HG03108 (cell line): ENCODE data around the gene TTLL4.
"Not testable (repeated sequence)": the region's sequence is repeated elsewhere in the genome, so short reads cannot be mapped to it uniquely, and the experiment has no call there.

Experiments used
- ATAC-seq: cut with Tn5 transposase; IDR thresholded peaks from one replicate; pipeline ENCODE4 v1.9.1; 2021; ENCODE audit warnings: moderate library complexity; ENCODE audit not compliant: unreplicated experiment

The TTLL4 gene, protein sequence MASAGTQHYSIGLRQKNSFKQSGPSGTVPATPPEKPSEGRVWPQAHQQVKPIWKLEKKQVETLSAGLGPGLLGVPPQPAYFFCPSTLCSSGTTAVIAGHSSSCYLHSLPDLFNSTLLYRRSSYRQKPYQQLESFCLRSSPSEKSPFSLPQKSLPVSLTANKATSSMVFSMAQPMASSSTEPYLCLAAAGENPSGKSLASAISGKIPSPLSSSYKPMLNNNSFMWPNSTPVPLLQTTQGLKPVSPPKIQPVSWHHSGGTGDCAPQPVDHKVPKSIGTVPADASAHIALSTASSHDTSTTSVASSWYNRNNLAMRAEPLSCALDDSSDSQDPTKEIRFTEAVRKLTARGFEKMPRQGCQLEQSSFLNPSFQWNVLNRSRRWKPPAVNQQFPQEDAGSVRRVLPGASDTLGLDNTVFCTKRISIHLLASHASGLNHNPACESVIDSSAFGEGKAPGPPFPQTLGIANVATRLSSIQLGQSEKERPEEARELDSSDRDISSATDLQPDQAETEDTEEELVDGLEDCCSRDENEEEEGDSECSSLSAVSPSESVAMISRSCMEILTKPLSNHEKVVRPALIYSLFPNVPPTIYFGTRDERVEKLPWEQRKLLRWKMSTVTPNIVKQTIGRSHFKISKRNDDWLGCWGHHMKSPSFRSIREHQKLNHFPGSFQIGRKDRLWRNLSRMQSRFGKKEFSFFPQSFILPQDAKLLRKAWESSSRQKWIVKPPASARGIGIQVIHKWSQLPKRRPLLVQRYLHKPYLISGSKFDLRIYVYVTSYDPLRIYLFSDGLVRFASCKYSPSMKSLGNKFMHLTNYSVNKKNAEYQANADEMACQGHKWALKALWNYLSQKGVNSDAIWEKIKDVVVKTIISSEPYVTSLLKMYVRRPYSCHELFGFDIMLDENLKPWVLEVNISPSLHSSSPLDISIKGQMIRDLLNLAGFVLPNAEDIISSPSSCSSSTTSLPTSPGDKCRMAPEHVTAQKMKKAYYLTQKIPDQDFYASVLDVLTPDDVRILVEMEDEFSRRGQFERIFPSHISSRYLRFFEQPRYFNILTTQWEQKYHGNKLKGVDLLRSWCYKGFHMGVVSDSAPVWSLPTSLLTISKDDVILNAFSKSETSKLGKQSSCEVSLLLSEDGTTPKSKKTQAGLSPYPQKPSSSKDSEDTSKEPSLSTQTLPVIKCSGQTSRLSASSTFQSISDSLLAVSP

DNA sequence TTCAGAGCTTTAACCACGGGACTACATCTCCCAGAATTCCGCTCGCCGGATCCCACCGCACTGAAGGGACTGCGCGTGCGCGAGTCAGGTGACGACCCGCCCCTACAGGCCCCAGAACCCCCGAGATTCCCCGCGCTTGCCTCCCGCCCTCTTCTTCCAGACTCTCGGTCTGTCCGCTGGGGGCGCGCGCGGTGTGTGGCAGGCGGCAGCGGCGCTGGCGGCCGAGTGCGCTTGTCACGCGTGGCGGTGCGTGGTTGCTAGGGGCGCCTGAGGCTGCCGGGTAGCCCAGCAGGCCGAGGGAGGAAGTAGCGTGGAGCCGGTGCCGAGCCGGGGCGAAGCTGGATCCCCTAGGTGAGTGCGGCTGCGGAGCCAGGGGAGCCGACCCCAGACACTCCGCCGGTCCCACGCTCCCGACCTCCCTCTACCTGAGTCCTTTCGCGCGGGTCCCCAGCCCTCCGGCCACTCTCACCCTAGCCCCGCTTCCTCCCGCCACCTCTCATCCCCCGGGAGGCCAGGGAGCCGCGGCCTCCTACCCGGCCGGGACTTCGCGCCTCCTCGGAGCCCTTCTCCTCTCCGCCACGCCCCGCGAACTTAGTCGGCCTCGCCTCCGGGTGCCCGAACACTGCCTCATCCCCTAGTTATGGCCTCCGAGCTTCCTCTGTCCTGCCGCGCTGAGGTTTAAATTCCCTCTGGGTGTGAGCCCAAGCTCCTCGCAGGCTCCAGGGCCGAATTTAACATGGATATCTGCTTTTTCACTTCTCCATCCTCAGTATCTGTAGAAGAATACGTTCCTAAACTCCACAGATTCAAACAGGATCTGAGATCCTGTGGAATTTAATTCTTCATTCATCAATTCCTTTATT is at the start of gene TTLL4:
TTLL4 (plus strand) TSS at position 149 of the 863 bp plus-strand sequence. CDS start 26,842 bp downstream, outside the sequence.
- ATAC-seq: peak; percentile 94

DNA sequence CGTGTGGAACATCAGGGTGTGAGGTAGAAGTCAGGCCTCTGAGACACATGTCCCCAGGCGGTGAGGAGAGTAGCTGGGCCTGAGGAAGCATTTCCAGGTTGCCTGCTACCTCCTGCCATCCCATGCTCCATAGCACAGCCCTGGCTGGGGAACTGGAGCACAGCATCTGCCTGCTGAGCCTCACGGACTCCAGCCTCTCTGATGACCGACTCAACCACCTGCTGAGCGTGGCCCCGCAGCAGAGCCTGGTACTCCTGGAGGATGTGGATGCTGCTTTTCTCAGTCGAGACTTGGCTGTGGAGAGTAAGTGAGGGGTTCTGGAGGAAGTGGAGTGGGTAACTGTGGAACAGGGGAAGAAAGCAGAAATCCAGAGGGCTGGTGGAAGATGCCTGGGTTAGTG is 48.3 kb upstream of the TTLL4 start:
- ATAC-seq: no peak

- no peak for ATAC-seq
Measured at GRCh38 chr2:218662827-218663226, 47.8 kb upstream of the TTLL4 start.

DNA sequence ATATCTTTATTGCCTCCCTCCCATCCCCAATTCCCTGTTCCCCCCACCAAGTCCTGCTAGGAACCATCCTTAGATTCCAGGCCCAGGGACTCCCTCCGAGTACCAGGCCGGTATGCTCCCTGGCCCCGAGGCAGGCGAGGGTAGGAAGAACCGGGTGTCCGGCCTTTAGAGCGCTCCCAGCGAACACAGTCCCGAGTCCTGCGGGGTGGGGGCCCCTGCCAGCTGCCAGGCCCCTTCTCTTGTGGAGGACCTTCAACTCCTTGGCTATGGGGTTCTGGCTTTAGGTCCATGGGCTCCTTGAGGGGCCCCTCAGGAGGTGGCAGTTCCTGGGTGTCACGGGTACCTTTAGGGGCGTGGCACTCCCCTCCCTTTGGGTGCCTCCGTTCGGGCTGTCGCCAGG is 46.7 kb upstream of the TTLL4 start:
- ATAC-seq: no peak

DNA sequence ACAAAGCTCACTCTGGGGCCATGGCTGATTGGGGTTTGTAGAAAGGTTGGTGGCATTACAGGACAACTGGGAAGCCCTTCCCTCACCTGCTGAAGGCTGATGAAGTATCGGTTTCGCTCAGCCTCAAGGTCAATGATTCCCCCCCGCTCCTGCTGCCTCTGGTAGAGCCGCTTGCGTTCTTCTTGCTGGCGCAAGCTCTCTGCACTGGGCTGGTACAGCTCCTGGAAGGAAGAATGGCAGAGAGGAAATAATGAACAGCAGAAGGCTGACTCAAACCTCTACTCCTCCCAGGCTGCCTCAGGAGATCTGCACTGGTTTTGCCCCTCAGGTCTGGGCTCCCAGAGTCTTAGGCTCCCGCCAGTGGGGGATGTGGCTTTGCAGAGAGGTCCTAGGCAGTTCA is 46.0 kb upstream of the TTLL4 start:
- ATAC-seq: no peak

GRCh38 chr2:218671097-218671653 is 39.5 kb upstream of the TTLL4 start:
- ATAC-seq: no peak

GRCh38 chr2:218671654-218672566 is 38.7 kb upstream of the TTLL4 start, which contains the start of the genes RNF25 and STK36:
TSS of gene RNF25 (minus strand) at chr2:218672002. CDS start at chr2:218671970, 32 bp downstream.
TSS of gene STK36 (plus strand) at chr2:218672086. CDS start at chr2:218672830, 744 bp downstream.
- peak; percentile 98 for ATAC-seq

DNA sequence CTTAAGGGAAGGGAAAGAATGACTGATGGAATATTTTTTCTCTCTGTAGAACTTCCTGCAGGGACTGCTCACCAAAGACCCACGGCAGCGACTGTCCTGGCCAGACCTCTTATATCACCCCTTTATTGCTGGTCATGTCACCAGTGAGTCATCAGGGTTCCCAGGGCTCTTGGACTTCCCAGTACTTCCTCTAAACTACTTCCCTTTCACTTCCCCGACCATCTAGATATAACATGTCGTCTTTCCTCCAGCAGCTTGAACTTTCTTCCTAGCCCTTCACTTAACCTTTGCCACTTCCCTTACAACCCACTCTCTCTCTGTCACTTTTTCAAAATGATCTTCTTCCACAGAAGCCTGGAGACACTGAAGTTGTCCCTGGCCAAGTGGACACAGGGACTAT is 31.5 kb upstream of the TTLL4 start:
- ATAC-seq: no peak

DNA sequence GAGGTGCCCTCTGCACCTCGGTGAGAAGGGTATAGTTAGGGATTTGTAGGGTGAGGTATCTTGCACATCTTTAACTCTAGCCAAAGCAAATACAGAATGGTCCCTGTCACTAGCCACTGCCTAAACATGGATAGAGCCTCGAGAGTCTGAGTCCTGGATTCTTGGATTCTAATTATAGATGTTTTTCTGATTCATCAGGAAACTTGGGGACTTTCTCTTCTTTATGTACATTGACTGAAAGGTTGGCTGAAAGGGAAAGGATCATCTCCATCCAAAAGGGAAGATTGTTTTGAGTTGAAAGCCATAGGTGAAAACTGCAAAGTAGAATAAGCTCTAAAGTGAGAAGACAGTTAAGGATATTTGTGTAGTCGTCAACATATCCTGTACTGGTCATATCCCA is 30.6 kb upstream of the TTLL4 start:
- no peak for ATAC-seq

DNA sequence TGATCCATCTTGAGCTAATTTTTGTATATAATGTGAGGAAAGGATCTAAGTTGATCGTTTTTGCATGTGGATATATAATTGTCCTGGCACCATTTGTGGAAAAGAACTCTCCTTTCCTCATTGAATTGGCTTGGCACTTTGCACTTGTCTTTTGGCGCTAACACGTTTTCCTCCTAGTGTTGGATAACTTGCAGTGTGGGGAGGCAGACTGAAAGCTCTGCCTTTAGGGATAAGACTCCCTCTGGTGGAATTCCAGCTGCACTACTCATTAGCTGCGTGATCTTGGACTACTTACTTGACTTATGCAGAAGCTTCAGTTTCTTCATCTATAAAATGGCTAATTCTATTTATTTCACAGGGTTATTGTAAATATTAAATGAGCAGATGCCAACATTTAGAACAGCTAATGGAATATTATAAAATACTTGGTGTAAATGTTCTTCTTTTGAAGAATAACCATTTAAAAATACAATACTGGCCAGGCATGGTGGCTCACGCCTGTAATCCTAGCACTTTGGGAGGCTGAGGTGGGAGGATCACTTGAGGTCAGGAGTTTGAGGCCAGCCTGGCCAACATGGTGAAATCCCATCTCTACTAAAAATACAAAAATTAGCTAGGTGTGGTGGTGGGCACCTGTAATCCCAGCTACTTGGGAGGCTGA is 23.1 kb upstream of the TTLL4 start:
- ATAC-seq: not testable (repeated sequence)

DNA sequence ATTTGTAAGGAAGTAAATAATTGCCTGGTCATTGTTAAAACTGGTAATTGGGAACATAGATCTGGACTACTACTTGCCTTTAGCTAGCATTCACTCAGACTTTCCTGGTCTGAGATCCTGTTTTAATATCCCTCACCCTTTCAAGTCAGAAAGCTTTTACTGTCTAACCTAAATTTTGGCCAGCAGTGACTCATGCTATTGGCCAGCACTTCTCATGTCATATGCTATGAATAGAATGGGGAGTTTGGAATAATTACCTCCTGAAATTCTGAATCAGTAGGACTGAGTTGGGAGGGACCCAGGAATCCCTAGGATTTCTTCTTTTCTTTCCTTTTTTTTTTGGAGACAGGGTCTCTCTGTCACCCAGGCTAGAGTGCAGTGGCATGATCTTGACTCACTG is 19.4 kb upstream of the TTLL4 start:
- no peak for ATAC-seq

- ATAC-seq: no peak
Measured at GRCh38 chr2:218694405-218695145, 16.1 kb upstream of the TTLL4 start.

DNA sequence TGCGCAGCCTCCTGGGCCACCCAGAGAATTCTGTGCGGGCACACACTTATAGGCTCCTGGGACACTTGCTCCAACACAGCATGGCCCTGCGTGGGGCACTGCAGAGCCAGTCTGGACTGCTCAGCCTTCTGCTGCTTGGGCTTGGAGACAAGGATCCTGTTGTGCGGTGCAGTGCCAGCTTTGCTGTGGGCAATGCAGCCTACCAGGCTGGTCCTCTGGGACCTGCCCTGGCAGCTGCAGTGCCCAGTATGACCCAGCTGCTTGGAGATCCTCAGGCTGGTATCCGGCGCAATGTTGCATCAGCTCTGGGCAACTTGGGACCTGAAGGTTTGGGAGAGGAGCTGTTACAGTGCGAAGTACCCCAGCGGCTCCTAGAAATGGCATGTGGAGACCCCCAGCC is 11.8 kb upstream of the TTLL4 start:
- ATAC-seq: no peak

GRCh38 chr2:218701806-218702205 is 8.8 kb upstream of the TTLL4 start:
- no peak for ATAC-seq

- ATAC-seq: no peak
Measured at GRCh38 chr2:218703341-218703740, 7.3 kb upstream of the TTLL4 start.

DNA sequence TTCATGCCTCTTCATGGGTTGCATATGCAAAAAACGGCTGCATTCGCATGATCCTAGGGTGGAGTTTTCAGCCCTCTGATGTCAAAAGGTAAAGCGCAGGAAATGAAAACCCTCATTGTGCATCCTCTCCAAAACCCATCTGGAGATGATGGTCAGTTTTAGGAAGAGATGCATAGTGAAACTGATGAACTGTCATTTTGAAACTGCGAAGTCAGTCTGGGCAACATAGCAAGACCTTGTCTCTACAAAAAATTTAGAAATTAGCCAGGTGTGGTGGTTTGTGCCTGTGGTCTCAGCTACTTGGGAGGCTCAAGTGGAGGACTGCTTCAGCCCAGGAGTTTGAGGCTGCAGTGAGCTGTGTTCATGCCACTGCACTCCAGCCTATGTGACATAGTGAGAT is 2.5 kb upstream of the TTLL4 start:
- no peak for ATAC-seq

GRCh38 chr2:218709908-218710307 is 727 bp upstream of the TTLL4 start:
- ATAC-seq: no peak

GRCh38 chr2:218710334-218710686 is 325 bp upstream of the TTLL4 start:
- ATAC-seq: no peak
